ENCODE results near the gene UNC50.
"Not testable (repeated sequence)": the region's sequence is repeated elsewhere in the genome, so short reads cannot be mapped to it uniquely, and the experiment has no call there.

UNC50 gene

GRCh38 chr2:98576666-98577312 lies 31.6 kb upstream of the UNC50 start:
- DNase-seq = no peak

GRCh38 chr2:98577313-98577712 lies 31.1 kb upstream of the UNC50 start:
- DNase-seq = no peak

- DNase-seq = no peak
Observed at GRCh38 chr2:98578231-98578630, 30.2 kb upstream of the UNC50 start.

- DNase-seq = no peak
Observed at GRCh38 chr2:98579926-98580325, 28.5 kb upstream of the UNC50 start.

- DNase-seq = no peak
Observed at GRCh38 chr2:98580656-98581284, 27.6 kb upstream of the UNC50 start.

- DNase-seq = no peak
Observed at GRCh38 chr2:98582523-98582922, 25.9 kb upstream of the UNC50 start.

- no peak for DNase-seq
Observed at GRCh38 chr2:98583276-98583675, 25.1 kb upstream of the UNC50 start.

GRCh38 chr2:98583816-98584618 lies 24.4 kb upstream of the UNC50 start:
- DNase-seq = no peak

- DNase-seq = no peak
Observed at GRCh38 chr2:98585386-98585785, 23.0 kb upstream of the UNC50 start.

GRCh38 chr2:98586551-98587140 lies 21.7 kb upstream of the UNC50 start:
- no peak for DNase-seq

- no peak for DNase-seq
Observed at GRCh38 chr2:98588880-98589431, 19.4 kb upstream of the UNC50 start.

GRCh38 chr2:98589489-98589888 lies 18.9 kb upstream of the UNC50 start:
- DNase-seq = no peak

- DNase-seq = no peak
Observed at GRCh38 chr2:98592565-98592964, 15.8 kb upstream of the UNC50 start.

GRCh38 chr2:98594665-98595064 lies 13.7 kb upstream of the UNC50 start:
- not testable (repeated sequence) for DNase-seq

GRCh38 chr2:98598781-98599428 lies 9.5 kb upstream of the UNC50 start:
- DNase-seq = no peak

GRCh38 chr2:98601532-98602132 lies 6.8 kb upstream of the UNC50 start:
- no peak for DNase-seq

- no peak for DNase-seq
Observed at GRCh38 chr2:98604547-98604946, 3.8 kb upstream of the UNC50 start.

- DNase-seq = no peak
Observed at GRCh38 chr2:98605076-98605475, 3.3 kb upstream of the UNC50 start.

- no peak for DNase-seq
Observed at GRCh38 chr2:98606431-98606830, 2.0 kb upstream of the UNC50 start.

GRCh38 chr2:98607104-98607503 lies 1.3 kb upstream of the UNC50 start:
- DNase-seq = no peak

- no peak for DNase-seq
Observed at GRCh38 chr2:98607741-98608115, 661 bp upstream of the UNC50 start.

GRCh38 chr2:98608962-98609604 lies 694 bp downstream of the UNC50 start:
- DNase-seq = no peak
